Caco-2 (cell line): Measurements from ENCODE around the gene DHRS9. TPM values are rescaled to one million over a fixed set of nuclear protein-coding genes. Genes with fewer than 3 reads are reported as not detected.

Experiments used
- BruUV-seq: library from RNA; stranded (reverse); fragments of 400-500 nt; replicated peaks from 2 replicates; lab custom pipeline; 2021; lab: Mats Ljungman, UMichigan
- CTCF ChIA-PET: fragments of 300-600 bp; sonication (Branson Sonifier 250); formaldehyde crosslinking; loops from one replicate; lab custom pipeline; 2022; ENCODE audit warnings: antibody characterized with exemption; lab: Charles Lee
- POLR2A ChIA-PET: fragments of 300-600 bp; sonication (Branson Sonifier 250); formaldehyde crosslinking; loops from one replicate; lab custom pipeline; 2022; ENCODE audit warnings: antibody characterized with exemption; lab: Charles Lee
- DNase-seq, 2 experiments: peaks; one replicate each; pipeline versions ENCODE4 v3.0.0 to v3.0.0-alpha.2; 2020 to 2022
- H3K27me3 ChIP-seq: replicated peaks from 2 replicates; pipeline ENCODE4 v1.6.0; 2011; ENCODE audit warnings: low read length; ENCODE audit not compliant: control insufficient read depth, insufficient read depth
- H3K36me3 ChIP-seq: 2 replicates; pipeline ENCODE4 v1.5.1; 2011; ENCODE audit warnings: low read length; ENCODE audit not compliant: control insufficient read depth, insufficient read depth
- H3K4me1 ChIP-seq: fragments of 250-450 bp; sonication (Bioruptor Pico); 2 replicates; pipeline ENCODE4 v1.5.1; 2020; ENCODE audit warnings: mild to moderate bottlenecking
- H3K4me3 ChIP-seq: 2 replicates; pipeline ENCODE4 v1.5.1; 2011; ENCODE audit warnings: low read depth, mild to moderate bottlenecking, control low read depth, low read length
- H3K9me3 ChIP-seq: fragments of 250-450 bp; sonication (Bioruptor Pico); 2 replicates; pipeline ENCODE4 v1.5.1; 2020; ENCODE audit warnings: mild to moderate bottlenecking, moderate library complexity
- H3K27ac Mint-ChIP-seq: one replicate; pipeline ENCODE4 v1.8.0; 2022; ENCODE audit warnings: mixed read lengths; ENCODE audit not compliant: unreplicated experiment
- H3K27me3 Mint-ChIP-seq: one replicate; pipeline ENCODE4 v1.8.0; 2022; ENCODE audit warnings: mixed read lengths; ENCODE audit not compliant: insufficient read depth, unreplicated experiment
- H3K36me3 Mint-ChIP-seq: one replicate; pipeline ENCODE4 v1.8.0; 2022; ENCODE audit warnings: mild to moderate bottlenecking, mixed read lengths; ENCODE audit not compliant: insufficient read depth, unreplicated experiment
- H3K4me1 Mint-ChIP-seq: one replicate; pipeline ENCODE4 v1.8.0; 2022; ENCODE audit warnings: low read depth, mixed read lengths; ENCODE audit not compliant: unreplicated experiment
- H3K4me3 Mint-ChIP-seq: one replicate; pipeline ENCODE4 v1.8.0; 2022; ENCODE audit warnings: mild to moderate bottlenecking, moderate library complexity, mixed read lengths; ENCODE audit not compliant: unreplicated experiment
- H3K9me3 Mint-ChIP-seq: one replicate; pipeline ENCODE4 v1.8.0; 2022; ENCODE audit warnings: mixed read lengths; ENCODE audit not compliant: unreplicated experiment
- intact Hi-C: fragments of 100-400 bp; cut with micrococcal nuclease; formaldehyde crosslinking; loops from one replicate; pipeline ENCODE4 v1.10.0; 2022; ENCODE audit not compliant: unreplicated experiment
- total RNA-seq: library from RNA; stranded (reverse); gene quantifications from 2 replicates; pipeline ENCODE4 v1.2.3, GENCODE V29; 2022
- TF ChIP-seq, protein P1 (sequence below), 2 experiments: fragments of 200-600 bp in 1 of 2; IDR thresholded peaks; 1 replicate in 1 of 2; 2 replicates in 1 of 2; pipeline versions ENCODE4 v1.5.1 to v1.8.0; 2011 to 2022; ENCODE audit warnings: antibody characterized with exemption in 1 of 2, control low read depth in 1 of 2, inconsistent platforms in 1 of 2, low read depth in 1 of 2, low read length in 1 of 2, mild to moderate bottlenecking in 1 of 2, moderate library complexity in 1 of 2; ENCODE audit not compliant: insufficient read depth in 1 of 2, severe bottlenecking in 1 of 2, unreplicated experiment in 1 of 2

Gene DHRS9
- total RNA-seq, 1 experiment from 2014 or later, result not detected

DNA sequence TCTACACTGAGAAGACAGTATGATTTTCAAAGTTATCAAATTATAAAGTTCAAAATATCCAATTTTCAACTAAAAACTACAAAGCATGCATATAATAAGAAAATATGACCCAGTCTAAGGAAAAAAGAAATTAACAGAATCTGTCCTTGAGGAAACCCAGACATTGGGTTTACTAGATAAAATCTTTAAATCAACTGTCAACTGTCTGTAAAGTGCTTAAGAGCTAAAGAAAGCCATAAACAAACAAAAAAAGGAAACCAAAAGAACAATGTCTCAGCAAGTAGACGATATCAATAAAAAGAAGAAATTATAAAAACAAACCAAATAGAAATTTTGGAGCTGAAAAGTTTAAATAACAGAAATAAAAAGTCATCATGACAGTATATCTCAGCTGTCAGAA is 27.8 kb upstream of the DHRS9 start:
- Mint-ChIP-seq H3K27me3 (no peaks in the 10 kb centered on the region), H3K27ac (no peak overlapping the region), H3K4me1 (no peaks in the 10 kb centered on the region), H3K9me3 (peaks cover 24% of the 10 kb centered on the region), H3K4me3 (no peak overlapping the region), H3K36me3 (no peaks in the 10 kb centered on the region)
- Histone ChIP-seq H3K9me3 (no peaks in the 10 kb centered on the region), H3K4me1 (no peaks in the 10 kb centered on the region), H3K4me3 (no peak overlapping the region), H3K27me3 (no peaks in the 10 kb centered on the region), H3K36me3 (no peaks in the 10 kb centered on the region)
- POLR2A ChIA-PET, result no interaction called here
- intact Hi-C loops, result no loop called here
- TF ChIP-seq, protein P1, sequence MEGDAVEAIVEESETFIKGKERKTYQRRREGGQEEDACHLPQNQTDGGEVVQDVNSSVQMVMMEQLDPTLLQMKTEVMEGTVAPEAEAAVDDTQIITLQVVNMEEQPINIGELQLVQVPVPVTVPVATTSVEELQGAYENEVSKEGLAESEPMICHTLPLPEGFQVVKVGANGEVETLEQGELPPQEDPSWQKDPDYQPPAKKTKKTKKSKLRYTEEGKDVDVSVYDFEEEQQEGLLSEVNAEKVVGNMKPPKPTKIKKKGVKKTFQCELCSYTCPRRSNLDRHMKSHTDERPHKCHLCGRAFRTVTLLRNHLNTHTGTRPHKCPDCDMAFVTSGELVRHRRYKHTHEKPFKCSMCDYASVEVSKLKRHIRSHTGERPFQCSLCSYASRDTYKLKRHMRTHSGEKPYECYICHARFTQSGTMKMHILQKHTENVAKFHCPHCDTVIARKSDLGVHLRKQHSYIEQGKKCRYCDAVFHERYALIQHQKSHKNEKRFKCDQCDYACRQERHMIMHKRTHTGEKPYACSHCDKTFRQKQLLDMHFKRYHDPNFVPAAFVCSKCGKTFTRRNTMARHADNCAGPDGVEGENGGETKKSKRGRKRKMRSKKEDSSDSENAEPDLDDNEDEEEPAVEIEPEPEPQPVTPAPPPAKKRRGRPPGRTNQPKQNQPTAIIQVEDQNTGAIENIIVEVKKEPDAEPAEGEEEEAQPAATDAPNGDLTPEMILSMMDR (IDR thresholded peaks at IDR 0.05; ENCODE audit: insufficient read depth in 1 of 2, low read depth in 1 of 2, low read length in 1 of 2, severe bottlenecking in 1 of 2, unreplicated experiment in 1 of 2), result no peak
- CTCF ChIA-PET, result no interaction called here
- BruUV-seq, result no TSS peak
- no peak for DNase-seq

DNA sequence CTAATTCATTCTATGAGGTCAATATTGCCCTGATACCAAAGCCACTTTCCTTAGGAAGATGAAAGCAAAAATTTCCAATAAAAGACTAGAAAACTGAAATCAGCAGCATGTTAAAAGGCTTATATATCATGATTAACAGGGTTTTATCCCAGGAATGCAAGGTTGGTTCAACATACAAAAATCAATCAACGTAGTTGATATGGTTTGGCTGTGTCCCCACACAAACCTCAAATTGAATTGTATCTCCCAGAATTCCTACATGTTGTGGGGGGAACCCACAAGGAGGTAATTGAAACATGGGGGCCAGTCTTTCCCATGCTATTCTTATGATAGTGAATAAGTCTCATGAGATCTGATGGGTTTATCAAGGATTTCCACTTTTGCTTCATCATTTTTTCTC is 26.5 kb upstream of the DHRS9 start:
- Mint-ChIP-seq H3K4me3 (no peak overlapping the region), H3K4me1 (no peaks in the 10 kb centered on the region), H3K9me3 (peaks cover 24% of the 10 kb centered on the region), H3K36me3 (no peaks in the 10 kb centered on the region), H3K27ac (no peak overlapping the region), H3K27me3 (peaks cover 2% of the 10 kb centered on the region)
- H3K36me3 ChIP-seq, result no peaks in the 10 kb centered on the region
- no peak for DNase-seq
- CTCF ChIA-PET, result no interaction called here
- no peaks in the 10 kb centered on the region for H3K4me1 ChIP-seq
- no peaks in the 10 kb centered on the region for H3K9me3 ChIP-seq
- intact Hi-C loops, result no loop called here
- no TSS peak for BruUV-seq
- POLR2A ChIA-PET, result no interaction called here
- H3K27me3 ChIP-seq, result no peaks in the 10 kb centered on the region
- TF ChIP-seq, protein P1 (IDR thresholded peaks at IDR 0.05; ENCODE audit: insufficient read depth in 1 of 2, low read depth in 1 of 2, low read length in 1 of 2, severe bottlenecking in 1 of 2, unreplicated experiment in 1 of 2), result no peak
- no peak overlapping the region for H3K4me3 ChIP-seq

DNA sequence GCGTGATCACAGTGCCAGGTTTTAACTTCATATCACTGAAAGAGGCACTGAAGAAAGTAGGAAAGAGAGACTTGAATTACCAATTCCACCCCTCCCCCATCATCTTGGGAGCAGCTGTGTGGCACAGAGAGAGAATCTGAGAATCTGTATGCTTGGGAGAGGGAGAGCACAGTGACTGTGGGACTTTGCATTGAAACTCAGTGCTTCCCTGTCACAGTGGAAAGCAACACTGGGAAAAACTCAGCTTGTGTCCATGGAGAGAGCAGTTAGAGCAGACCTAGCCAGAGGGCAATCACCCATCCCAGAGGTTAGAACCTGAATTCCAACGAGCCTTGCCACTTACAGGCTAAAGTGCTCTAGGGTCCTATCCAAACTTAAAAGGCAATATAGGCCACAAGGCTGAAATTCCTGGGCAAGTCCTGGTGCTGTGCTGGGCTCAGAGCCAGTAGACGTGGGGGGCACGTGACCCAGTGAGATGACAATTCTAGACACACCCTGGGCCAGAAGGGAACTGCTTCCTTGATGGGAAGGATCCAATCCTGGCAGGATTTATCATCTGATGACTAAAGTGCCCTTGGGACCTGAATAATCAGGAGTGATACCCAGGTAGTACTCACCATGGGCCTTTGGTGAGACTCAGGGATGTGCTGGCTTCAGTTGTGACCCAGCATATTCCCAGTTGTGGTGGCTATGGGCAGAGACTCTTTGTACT is 22.8 kb upstream of the DHRS9 start:
- Histone ChIP-seq H3K36me3 (no peaks in the 10 kb centered on the region), H3K4me3 (no peak overlapping the region), H3K9me3 (no peaks in the 10 kb centered on the region), H3K27me3 (no peaks in the 10 kb centered on the region; the same call in 1 of the 2 replicates), H3K4me1 (no peaks in the 10 kb centered on the region)
- Mint-ChIP-seq H3K4me3 (no peak overlapping the region), H3K9me3 (peaks cover 24% of the 10 kb centered on the region), H3K4me1 (no peaks in the 10 kb centered on the region), H3K27ac (no peak overlapping the region), H3K27me3 (peaks cover 10% of the 10 kb centered on the region), H3K36me3 (no peaks in the 10 kb centered on the region)
- BruUV-seq, result no TSS peak
- intact Hi-C loops, result loop anchor here (5.0 kb wide), 1 partner anchor 84 kb away; no protein-coding TSS in a partner anchor
- TF ChIP-seq, protein P1 (IDR thresholded peaks at IDR 0.05; ENCODE audit: insufficient read depth in 1 of 2, low read depth in 1 of 2, low read length in 1 of 2, severe bottlenecking in 1 of 2, unreplicated experiment in 1 of 2), result no peak
- POLR2A ChIA-PET, result no interaction called here
- CTCF ChIA-PET, result no interaction called here
- DNase-seq, result no peak
